Measurements from ENCODE around the gene SRPRB.

The SRPRB gene

DNA sequence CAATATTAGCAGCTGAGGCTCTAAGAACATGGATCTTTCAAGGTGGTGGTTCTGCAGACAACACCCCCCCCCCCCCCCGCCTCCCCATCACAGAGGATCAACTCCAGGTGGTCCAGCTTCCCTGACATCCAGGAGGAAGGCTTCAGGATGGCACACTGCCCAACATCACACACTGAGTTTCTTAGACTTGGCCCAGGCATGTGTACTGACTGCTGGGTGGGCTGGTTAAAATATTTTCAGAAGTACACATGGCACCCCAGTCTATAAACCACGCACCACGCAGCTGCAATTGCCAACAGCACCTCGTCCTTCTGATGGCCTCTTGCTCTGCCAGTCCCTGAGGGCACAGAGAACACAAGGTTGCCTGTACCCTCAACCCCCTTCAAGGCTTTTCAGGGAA is 22.1 kb downstream of the SRPRB start:
- DNase-seq (ENCODE audit: low spot score) = no peak

DNA sequence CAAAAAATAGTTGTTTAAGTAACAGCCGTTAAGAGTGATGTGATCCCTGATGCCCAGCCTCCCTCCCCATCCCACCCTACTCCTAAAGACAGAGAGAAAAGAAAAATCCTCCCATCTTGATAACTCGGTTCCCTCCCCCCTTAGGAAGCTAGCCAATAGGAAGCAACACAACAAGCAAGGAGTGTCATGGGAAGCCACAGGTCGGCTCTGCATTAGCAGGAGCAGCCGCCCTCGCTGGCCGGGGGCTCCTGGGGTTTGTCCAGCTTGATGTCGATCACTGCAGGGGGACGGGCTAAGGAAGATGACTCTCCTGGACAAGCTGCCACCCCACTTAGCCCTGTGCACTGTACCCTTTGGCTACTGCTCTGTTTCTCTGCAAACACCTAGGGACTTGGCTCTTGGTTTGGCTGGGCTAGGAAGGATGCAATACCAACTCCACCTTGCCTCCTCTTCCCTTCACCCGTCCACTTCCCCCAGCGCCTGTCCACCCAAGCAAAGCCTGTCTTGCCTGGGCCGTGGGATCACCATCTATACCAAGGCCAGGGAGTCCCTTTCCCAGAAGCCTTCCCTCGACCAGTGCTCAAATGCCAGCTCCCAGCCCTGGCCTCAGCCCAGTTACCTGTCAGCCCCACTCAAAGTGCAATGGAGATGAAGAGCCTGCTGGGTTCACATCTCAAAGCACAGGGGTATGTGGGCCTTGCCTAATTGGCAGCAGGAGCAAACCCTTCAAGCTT is 23.1 kb downstream of the SRPRB start:
- no peak for DNase-seq (ENCODE audit: low spot score)

DNA sequence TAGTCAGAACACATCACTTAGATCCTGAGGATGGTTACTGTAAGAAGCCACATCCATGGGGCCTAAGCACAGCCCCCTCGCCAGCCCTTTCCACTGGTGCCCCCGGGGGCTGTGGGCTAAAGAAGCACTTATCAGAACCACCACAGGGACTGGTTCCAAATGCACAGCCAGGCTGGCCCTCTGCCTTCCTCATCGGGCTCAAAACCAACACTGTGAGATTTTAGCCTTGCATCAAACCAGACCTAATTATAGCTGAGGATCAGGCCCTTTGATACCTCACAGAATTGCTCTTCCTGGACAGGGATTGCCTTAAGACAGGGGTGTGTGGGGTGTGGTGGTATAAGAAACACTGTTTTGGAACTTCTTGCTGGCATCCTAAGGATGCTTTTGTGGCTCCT is 23.7 kb downstream of the SRPRB start:
- no peak for DNase-seq (ENCODE audit: low spot score)

DNA sequence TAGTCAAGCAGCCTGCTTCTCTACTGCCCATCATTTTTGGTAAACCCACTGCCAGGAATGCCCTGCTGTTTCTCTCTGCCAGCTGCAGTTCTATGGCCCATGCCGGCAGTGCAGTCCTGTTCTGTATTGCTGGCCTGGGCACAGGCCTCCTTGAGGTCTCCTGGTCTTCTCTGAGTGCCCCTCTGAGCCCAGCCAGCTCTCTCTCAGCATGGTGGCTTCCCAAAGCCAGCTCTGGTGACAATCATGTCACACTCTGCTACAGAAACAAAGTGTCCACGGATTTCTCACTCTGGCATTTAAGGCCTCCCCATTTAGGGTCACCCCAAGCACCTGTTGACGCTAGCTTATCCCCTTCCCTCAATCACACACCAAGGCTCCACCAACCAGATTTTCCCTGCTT is 24.5 kb downstream of the SRPRB start:
- DNase-seq (ENCODE audit: low spot score) = no peak

DNA sequence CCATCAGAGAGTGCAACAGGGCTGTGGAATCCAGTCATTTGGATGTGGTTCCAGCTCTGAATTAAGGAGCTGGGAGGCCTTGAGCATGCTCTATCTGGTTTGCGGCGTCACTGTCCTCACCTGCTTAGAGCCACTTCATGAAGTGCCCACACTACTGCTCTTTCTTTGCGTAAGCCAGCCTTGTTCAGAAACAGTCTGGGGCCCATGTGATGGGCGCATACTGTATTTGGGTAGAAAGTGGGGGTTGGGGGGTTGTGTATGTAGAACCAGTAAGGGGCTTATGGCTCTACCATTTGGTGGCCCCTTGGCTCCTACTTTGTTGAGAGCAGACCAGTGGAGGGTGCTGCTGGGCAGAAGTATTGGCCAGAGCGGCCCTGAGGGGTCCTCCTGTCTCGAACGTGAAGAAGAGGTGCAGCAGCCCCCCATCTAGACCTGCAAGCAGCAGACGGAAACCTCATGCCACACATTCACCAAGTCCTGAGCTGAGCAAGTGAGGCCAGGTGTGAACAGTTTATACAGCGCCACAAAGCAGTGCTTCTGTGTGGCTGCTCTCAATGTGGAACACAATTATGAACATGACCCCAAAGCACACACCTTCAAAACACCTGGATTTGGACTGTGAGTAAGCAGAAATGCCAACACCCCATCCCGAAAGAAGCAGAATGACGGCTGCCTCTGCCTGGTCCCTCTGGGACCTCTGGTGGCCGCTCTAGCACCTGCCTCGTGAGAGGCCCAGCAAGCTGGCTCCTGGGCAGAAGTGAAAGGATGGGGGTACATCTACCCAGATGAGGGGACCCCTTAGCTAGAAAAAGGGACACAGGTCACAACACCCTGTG is 26.6 kb downstream of the SRPRB start:
- no peak for DNase-seq (ENCODE audit: low spot score)

DNA sequence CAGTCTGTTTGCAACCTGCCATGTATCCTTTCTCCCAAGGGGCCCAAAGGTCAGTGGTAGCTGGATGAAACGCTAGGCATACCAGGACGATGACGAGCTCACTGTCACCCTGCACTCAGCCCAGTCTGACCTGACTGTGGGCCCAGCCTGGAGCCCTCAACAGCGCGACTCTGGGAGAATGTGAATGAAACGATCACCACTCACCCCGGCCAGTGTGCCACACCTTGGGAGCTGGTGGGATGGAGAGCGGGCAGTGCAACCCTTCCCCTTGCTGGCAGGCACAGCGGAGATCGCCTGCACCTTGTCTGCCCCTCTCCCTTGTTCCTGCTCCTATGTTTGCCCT is 27.2 kb downstream of the SRPRB start:
- no peak for DNase-seq (ENCODE audit: low spot score)

DNA sequence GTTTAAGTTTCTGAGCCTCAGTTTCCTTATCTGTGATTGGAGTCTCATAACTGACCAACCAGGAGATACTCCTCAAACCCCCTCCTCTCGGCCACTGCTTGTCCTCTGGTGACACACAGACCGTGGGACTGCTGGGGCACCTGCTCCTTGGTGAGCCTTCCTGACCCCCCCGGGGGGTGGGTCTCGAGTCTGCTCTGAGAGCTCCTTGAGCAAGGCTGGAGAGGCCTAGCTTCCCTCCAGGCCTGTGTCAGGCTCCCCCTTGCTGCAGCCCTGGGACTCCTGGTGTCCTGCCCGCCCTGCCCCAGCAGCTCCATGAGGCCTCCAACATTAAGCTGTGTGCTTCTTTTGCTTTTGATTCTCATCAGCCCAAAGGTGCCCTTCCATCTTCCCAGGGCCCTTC is 27.7 kb downstream of the SRPRB start:
- DNase-seq (ENCODE audit: low spot score) = no peak

DNA sequence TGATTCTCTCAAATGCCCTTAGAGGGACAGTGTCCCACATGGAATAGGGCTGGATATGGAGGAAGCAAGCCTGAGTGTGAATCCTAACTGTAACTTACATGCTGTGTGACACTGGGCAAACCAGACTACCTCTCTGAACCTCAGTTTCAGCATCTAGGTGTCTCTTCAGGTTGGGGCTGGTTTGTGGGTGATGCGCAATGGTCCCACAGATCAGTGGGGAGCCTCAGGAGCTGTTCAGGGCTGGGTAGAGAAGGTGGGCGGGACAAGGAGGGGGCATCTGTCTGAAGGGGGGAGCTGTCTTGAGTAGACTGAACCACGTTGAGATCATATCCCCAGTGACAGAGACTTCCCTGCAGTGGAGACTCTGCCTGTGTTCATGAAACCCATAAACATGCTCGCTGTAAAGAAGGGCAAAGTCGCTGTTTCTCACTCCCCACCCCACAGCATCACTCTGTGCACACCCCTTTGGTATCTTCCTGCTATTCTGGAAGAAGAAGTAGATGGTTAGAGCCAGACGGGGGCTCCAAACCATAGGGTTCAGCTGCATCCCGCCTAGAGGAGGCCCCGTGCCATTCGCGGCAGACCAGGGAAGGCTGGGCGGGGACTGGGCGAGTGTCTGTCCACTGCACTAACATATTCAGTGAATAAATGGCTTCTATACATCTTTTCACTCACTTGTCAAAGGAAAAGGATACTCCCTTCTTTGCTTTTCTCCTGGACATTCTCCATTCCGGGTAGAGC is 28.4 kb downstream of the SRPRB start:
- no peak for DNase-seq (ENCODE audit: low spot score)

DNA sequence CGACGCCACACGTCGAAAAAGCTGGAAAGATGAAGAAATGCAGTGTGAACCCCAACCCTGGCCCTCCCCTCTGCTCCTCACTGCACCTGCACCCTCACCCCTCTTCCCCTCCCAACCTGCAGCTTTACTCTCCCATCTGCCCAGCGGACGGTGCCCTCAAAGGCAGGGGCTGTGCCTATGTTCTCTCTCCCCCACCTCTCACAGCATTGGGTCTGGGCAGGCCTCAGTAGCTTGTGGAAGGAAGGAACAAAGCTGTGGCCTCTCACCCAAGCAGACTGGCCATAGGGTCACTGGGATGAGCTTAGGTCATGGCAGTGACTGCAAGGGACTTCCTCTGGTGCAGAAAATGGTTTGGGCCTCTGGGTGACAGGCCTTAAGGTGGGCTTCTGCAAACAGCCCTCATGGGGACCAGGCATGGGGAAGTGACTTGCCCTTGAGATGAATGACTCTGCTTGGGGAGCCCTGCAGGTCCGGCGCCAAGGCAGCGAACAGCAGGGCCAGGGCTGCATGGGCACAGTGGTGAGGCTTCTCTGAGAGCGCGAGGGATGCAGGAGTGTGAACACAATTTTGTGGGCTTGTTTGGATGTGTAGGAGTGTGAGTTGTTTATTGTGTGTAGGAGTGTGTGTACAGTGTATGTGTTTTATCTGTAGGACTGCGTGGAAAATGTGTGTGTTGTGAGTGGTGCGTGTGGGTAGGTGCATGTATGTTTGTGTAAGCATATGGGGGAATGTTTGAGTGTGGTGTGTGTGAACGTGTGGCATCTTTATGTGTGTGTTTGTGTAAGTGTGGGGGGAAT is 29.2 kb downstream of the SRPRB start:
- DNase-seq (ENCODE audit: low spot score) = no peak

DNA sequence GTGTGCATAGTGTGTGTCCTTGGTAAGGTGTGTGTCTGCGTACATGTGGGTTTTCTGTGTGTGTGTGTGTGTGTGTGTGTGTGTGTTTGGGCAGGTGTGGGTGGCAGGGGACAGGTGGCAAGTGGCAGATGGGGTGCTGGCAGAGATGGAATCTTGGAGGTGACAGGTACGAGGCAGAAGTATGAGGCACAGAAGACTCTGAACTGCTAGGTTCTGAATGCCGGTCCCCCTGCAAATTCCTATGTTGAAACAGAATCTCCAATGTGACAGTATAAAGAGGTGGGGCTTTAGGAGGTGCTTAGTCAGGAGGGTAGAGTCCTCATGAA is 29.8 kb downstream of the SRPRB start:
- no peak for DNase-seq (ENCODE audit: low spot score)

DNA sequence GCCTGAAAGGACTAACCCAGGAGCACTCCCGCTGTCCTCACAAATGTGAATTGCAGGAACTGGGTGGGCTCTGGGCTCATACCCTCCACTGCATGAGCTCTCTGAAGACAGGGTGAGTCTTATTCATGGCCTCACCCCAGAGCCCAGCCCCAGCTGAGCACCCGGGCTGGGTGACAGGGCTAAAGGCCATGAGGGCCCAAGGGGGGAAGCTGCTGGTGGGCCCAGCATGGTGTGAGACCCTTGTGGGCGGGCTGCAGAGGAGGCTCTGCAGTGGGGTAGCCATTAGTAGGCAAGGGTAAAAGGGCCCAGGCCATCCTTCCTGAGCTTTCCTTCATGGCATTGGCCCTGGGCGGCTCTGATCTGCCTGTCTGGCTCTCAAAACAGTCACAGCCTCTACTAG is 30.3 kb downstream of the SRPRB start:
- no peak for DNase-seq (ENCODE audit: low spot score)

DNA sequence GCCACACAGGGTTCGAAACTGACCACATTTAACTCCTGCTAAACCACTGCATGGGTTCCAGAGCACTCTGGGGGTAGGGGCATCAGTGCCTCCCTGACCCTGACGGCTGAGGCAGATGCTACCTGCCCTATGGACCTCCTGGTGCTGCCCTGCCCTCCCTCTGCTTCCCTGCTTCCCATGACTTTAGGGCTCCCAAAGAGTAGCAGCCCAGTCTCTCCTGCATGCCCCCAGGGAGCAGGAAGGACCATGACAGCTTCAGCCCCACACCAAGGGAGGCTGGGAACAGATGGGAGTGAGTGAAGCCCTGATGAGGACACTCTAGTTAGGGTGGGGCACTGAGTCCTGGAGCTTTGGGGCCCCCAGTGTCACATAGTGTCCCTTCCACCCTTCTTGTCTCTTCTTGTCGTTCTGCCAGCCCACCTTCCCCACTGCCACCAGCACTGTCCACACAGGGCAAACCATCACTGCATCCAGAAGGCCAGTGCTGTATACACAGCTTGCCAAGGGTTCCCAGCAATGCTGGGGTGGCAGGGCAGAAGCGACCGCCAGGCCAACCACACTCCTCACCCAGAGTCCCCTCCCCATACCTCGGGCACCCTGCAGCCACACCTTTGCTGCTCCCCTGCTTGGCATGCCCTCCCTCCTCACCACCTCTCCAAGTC is 31.0 kb downstream of the SRPRB start:
- no peak for DNase-seq (ENCODE audit: low spot score)

DNA sequence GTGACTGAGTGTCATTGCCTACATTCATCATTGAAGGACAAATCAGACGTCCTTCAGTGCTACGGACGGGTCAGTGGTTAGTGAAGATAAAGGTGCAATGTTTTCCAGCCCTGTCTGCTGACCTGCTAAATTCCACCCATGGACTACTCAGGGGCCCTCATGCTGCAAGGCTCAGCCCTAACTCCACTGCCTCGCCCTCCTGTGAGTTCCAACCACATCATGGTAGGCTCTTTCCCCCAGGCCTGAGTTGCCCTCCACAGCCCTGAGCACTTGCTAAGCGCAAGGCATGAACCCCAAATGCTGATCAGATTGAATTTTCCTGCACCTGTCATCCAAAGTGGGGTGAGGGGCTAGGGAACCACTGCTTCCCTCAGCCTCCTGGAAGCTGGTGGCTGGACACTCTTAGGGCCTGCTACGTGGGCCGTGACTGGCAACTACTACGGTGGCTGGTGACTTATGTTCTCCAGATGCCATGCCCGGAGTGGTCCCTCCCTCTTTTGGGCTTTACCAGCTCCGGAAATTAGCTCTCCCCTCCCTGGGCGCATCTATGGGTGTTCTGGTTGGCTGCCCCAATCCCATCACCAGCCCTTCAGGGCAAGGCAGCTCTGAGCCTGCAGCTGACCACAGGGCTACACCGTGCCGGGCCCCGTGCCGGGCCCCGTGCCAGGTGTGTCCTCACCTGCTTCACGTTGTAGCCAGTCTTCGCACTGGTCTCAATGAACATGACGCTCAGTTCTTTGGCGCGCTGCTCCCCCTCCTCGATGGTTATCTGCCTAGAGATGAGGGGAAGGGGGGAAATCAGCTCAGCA is 32.1 kb downstream of the SRPRB start:
- DNase-seq (ENCODE audit: low spot score) = no peak

DNA sequence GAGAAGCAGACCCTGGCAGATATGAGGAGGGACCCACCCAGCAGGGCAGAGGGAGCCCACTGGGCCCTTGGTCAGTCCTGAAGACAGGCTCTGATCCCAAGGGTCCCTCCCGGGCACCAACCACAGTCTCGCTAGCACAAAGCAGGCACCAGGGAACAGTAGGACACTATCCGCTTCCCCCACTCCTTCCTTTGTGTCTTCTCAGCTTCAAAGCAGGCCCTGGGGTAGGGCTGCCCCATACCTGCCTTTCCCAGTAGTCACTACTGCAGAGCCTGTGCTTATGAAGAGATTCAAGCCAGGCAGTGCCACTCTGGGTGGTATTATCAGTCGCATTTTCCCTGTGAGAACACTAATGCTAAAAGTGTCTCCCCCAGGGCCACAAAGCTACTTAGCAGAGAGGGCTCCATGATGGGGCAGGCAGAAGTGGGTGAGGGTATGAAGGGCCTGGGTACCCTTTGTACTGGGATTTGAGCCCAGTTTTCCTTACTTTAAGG is 32.7 kb downstream of the SRPRB start:
- no peak for DNase-seq (ENCODE audit: low spot score)

DNA sequence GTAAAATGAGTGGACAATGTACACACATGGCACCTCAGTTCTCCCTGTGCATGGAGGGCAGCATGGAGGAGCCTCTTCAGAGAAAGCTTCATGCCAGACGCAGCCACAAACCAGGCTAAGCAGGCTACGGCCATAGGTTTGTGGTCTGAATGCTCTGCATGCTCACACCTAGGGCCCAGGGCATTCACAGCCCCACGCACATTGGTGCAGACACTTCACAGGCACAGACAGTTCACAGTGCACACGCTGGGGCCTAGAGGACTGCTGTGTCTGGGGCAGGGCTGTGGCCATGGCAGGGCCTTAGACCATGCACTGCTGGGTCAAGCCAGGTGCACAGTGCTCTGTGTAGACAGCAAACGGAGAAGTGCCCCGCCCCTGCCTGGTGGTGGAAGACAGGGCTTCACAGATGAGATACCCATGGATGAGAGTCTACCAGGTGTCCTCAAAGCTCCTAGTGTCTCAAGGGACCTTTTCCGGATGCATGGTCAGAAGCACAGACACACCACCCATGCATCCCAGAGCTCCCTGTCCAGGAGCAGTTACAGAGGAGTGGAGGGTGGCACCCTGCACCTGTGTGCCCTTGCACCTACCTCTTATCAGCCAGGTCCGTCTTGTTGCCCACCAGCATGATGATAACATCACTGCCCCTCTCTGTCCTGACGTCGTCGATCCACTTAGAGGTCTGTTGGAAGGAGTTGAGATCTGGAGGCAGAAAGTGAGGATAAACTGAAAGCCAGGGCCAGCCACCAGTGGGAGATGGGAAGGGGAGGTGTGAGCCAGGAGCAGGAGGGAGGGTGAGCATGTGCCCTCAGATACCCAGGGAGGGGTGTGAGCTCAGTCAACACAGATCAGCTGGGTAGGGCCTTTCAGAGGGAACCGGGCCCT is 33.5 kb downstream of the SRPRB start:
- no peak for DNase-seq (ENCODE audit: low spot score)

DNA sequence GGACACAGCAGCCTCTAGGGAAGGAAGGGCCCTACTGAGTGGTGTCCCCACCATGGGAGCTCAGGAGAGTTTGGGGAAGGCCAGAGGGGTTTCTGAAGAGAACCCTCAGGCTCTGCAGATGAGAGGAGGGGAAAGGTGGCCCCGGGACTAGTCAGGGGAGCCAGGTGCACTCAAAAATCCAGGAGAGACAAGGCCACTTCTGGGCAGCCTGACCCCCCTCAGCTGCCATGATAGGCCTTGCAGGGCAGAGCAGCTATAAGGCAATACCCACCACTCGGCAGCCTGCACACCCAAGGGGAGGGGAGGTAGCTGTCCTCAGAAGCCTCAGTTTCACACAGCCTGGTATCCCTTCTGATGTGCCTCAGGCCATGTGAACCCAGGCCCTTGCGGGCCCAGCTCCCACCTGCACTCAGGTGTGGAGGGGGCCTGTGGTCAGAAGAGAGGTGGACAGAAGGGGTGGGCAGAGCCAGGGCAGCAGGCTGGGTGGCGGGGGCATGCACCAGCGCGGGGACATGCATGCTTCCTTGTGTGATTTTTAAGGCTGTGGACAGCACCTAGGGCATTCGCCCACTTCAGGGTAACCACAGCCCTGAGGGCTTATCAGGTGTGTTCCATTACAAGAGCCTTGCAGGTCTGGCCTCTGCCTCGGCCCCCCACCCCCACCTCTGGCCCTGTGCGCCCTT is 34.6 kb downstream of the SRPRB start:
- no peak for DNase-seq (ENCODE audit: low spot score)

DNA sequence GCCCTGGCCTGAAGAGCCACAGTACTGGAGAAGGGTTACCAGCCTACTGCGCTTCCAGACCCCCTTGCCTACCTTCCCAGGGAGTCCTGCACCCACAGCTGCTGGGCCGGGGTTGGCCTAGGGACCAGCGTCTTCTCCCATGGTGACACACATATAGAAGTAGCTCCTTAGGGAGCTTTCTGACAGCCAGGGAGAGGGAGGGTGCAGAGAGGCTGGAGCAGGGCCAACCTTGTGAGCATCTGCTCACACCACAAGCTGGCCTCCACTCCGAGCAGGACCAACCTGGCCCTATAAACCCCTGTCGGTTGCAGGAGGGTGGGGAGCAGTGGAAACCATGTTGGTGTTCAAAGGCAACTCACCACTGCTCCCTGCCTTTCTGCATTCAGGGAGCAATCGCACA is 35.2 kb downstream of the SRPRB start:
- no peak for DNase-seq (ENCODE audit: low spot score)

DNA sequence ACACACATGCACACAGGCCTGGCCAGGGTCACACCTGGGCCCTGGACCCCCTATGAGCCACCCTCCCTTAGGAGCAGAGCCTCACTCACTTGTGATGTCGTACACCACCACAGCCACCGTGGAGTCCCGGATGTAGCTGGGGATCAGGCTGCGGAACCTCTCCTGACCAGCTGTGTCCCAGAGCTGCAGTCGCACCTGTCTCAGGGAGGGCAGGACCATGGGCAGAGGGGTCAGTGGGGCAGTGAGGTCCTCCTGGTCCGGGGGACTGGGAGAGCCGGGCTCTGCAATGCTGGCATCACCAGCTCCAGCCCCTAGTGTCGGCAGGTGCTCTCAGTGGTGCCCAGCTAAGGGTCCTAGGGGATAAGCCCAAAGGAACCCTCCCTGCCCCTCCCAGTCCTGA is 35.6 kb downstream of the SRPRB start:
- no peak for DNase-seq (ENCODE audit: low spot score)

DNA sequence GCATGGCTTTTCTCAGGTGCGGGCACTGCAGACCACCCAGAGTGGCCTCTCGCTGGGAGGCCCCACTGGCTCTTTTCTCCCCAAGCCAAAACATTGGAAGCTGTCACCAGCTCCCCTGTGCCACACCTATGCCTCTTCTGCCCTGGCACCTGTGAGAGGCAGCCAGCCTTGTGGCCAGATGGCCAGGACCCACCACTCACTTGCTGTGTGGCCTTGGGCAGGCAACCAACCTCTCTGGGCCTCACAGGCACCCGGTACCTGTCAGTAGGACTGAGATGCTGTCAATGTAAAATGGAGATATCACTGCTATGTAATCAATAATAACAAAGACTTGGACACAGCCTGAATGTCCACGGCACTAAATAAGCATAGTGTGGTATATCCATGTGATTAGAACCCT is 36.5 kb downstream of the SRPRB start:
- DNase-seq (ENCODE audit: low spot score) = no peak
